Stimulated activated CD4-positive, alpha-beta T cell treated with anti-CD3 and anti-CD28 coated beads, TNF-alpha, amount 100 ng/mL, for 1 hour (primary cell): Measurements from ENCODE around the gene RADIL.

Experiments
- DNase-seq, 3 donors: peaks; one replicate each; pipeline ENCODE4 v3.0.0-alpha.2; 2020; ENCODE audit warnings: low read depth in 3 of 3, low spot score in 1 of 3

Gene RADIL

GRCh38 chr7:4763091-4763793 lies 120.3 kb downstream of the RADIL start:
- no peak for DNase-seq

DNA sequence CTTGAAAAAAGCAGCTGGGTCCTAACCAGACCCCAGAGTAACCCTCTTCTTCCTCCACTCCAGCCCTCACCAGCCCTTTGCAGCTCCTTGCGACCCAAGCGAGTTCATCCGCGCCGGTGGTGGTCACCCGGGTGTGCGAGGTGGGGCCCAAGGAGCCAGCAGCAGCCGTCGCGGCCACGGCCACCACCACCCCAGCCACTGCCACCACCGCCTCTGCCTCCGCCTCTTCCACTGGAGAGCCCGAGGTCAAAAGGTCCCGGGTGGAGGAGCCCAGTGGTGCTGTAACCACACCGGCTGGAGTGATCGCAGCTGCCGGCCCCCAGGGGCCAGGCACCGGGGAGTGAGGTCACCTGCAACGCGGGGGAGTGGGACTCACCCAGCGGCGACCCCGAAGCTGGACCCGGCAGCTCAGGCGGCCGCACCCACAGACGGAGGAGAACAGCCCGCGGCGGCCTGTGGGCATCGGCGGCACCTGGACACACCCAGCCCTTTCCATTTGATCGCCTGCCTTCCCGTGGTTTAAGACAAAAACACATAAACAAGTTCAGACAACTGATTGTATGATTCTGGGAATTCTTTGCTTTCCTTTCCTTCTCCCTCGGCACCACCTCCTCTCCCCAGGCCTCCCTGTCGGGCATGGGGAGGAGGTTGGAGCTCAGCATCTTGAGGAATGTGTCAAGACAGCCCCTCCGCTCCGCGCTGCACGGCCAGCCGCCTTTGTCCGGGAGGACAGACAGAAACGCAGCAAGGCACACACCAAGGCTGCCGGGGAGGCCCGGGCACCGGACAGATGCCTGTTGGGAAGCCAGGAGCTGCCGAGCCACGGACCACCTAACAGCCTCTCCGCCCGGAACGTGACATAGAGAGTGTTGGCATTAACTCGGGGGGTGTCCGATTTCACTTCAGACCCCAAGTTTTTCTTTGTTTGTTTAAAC lies 121.1 kb downstream of the RADIL start:
- no peak for DNase-seq

GRCh38 chr7:4760952-4761351 lies 122.6 kb downstream of the RADIL start:
- no peak for DNase-seq

GRCh38 chr7:4759211-4759610 lies 124.3 kb downstream of the RADIL start:
- no peak for DNase-seq

- DNase-seq: no peak
These were observed 124.7 kb downstream of the RADIL start for GRCh38 chr7:4758791-4759190.

DNA sequence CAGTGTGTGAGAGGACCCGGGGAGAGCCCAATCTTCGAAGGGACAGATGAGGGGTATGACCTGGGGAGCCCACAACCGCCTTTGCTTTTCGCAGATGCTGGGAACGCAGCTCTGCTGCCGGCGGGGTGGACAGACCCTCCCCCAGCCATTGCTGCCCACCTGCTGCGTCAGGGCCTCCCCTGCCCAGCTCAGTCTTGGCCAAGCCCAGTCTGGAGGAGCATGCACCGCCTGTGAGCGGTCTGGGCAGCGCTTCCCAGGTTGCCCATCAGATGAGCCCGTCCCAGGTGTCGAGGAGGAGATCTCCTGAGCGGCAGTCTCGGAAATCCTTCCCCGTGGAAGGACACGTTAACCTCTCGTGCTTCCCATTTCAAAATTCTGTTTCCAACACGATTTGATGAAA lies 125.4 kb downstream of the RADIL start:
- DNase-seq: no peak

GRCh38 chr7:4755045-4755444 lies 128.5 kb downstream of the RADIL start:
- no peak for DNase-seq

DNA sequence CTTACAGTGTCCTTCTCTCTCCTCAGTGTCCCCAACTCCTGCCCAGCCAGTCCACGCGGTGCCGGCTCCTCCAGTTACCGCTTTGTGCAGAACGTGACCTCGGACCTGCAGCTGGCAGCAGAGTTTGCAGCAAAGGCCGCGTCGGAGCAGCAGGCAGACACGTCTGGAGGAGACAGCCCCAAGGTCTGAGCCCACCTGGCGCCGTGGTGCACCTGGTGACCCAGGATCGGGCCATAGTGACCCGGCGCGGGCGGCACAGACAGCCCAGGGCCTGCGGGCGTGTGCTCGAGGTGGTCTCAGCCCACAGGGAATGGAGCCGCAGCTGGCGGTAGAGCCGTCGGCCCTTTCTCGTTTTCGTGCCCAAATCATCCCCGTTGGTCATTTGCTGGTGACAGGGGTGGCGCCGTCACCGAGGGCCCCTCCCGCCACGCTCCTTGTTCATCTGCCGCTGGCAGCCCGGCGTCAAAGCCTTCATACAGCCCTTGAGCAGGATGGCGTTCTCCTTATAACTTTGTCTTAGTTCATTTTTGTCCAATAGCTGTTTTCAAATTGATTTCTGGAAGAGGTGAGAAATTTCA lies 129.0 kb downstream of the RADIL start:
- no peak for DNase-seq

DNA sequence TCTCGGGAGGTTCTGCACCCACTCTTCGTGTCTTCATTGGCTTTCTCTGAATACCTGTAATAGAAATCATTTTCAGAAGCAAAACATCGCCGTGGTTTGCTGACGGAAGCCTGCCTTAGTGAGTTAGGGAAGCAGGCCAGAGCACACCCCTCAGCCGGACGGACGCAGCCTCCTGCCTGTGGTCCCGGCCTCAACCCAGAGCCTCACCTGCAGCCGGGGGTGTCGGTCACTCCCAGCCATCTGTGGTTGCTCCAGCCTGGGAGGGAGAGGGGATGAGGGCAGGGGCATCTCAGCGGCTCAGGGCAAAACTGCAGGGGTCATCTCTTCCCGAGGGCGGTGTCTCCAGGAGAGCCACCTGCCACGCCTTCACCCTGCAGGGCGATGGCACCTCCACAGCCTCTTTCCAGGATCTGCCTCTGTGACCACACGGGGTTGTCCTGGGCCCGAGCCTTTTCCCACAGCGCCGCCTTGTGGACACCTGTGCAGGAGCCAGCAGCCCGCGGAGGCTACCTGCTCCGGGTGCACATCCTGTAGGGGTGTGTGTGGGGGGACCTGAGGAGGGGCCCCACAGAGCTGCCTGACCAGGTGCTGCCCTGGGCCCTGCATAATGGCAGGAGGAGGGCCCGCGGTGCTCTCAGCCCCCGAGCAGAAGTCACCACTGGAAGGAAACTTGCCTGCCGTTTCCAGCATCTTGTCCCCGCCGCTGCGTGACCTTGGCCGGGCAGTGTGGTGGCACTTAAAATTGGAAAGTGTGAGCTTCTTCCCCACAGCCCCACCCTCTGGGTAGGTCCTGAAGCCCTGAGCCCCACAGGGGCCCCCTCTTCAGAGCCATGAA lies 129.7 kb downstream of the RADIL start:
- DNase-seq: peak; percentile 67 to 81 (median 73)

GRCh38 chr7:4751398-4751947 lies 132.0 kb downstream of the RADIL start:
- no peak for DNase-seq

- no peak for DNase-seq
These were observed 133.7 kb downstream of the RADIL start for GRCh38 chr7:4749798-4750197.

- DNase-seq: no peak
These were observed 134.2 kb downstream of the RADIL start for GRCh38 chr7:4749363-4749762.
